AML-193 (cell line): ENCODE data around the gene ALG2.

Source experiments
- DNase-seq, 2 experiments: peaks; one replicate each; lab custom pipeline; 2025; lab: John Stamatoyannopoulos, UW

Gene ALG2

DNA sequence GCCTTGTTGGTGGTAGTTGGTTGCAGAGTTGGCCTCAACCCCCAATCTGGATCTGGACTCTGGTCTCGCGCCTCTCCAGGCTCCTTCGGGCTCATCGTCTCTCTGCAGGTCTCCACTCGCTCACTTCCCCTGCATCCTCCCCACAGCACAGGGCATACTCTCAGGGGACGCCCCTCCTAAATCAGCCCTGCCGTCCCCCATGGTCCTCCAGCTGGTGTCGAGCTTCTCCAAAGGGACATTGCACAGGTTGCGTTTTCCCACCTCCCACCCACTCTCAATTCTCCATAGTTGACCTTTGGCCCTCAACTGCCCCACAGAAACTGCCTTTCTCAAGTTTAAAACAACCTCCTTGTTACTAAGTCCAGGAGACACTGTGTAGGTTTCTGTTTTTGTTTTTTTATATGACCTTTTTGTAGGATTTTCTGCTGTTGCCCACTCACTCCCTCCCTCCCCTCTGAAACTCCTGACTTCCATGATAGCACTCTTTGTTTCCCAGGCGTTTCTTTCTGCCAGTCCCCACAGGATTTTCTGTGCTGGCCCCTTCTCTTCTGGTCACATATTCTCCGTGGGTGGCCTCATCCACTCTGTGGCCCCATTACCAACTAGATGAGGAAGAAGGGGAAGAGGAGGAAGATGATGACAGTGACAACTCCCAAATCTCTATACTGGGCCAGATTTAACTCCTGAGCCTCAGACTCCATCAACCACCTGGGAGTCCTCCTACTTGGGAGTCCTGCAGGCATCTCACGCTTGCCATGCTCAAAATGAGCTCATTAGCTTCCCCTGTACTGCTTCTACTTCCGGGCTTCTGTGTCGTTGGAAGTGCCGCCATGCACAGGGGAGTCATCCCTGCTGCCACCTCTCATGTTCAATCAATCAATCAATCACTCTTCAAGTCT is 50.3 kb downstream of the ALG2 start:
- no peak for DNase-seq

GRCh38 chr9:99169982-99170761 is 51.6 kb downstream of the ALG2 start:
- DNase-seq = no peak

DNA sequence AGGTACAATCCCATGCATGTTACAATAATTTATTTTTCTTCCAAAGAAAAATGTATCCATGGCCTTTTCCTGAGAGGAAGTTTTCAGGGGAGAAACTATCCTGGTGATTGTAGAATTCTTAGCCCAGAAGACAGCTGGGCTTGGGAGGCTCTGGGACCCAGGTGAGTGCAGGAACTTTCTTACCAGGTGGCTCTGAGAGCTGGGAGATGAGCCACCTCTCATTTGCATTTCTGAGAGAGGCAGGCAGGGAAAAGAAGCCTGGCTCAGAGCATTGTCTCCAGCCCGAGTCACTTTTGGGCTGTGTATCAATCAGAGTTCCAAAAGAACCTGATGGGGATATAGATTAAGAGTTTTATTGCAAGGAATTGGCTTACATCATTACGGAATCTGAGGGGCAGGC is 52.7 kb downstream of the ALG2 start:
- no peak for DNase-seq

DNA sequence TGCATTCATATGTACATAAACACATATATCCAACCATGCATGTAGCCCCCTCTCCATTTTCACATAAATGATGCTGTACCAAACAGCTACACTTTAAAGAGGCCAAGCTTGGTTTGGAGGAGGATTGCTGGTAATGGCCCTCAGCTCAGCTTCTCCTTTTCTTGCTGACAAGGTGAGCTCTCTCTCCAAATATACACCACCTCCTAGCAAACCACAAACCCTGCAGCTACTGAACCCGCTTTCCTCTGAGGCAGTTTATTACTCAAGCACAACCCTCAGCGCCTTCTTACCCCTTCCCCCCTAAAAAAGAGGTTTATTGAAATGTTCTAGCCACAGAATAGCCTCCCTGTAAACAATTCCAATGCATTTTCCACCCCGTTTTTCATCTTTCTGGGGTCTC is 54.0 kb downstream of the ALG2 start:
- DNase-seq = peak; percentile 40 to 46

- DNase-seq = no peak
Observed at GRCh38 chr9:99167119-99167518, 54.6 kb downstream of the ALG2 start.
